ENCODE results near the gene SLC25A42.

DNA sequence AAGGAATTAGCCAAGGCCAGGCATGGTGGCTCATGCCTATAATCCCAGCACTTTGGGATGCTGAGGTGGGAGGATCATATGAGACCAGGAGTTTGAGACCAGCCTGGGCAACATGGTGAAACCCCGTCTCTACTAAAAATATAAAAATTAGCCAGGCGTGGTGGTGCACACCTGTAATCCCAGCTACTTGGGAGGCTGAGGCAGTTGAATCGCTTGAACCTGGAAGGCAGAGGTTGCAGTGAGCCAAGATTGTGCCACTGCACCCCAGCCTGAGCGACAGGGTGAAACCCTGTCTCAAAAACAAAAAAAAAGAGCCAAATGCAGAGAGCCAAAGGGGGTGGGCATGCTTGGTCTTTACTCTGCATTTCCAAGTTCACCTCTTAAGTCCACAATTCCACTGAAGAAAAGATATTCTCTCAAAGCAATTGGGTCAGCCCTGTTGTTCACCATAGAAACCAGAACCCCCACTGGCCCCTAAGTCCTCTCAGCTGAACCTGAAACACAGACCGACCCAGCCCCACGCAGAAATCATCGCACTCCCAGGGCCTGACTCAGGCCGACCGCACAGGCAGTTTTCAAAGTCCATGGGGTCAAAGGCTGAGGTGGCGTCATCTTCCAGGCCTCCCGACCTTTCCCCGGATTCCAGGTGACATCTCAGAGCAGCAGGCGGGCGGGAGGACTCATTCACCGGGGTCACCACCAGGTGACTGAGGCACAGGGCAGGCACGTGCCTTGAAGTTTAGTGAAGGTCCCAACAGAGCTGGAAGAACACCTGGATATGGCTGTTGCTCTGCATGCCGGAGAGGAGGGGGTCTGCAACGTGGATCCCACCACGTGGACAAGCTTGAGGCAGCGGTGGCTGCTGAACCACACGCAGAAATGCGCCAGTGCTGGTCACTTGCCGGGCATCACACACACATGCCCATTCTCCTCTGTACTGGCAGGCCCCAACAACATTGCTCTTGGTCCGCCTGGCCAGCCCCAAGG, 33.1 kb downstream of the SLC25A42 start:
- TF ChIP-seq, protein P1, sequence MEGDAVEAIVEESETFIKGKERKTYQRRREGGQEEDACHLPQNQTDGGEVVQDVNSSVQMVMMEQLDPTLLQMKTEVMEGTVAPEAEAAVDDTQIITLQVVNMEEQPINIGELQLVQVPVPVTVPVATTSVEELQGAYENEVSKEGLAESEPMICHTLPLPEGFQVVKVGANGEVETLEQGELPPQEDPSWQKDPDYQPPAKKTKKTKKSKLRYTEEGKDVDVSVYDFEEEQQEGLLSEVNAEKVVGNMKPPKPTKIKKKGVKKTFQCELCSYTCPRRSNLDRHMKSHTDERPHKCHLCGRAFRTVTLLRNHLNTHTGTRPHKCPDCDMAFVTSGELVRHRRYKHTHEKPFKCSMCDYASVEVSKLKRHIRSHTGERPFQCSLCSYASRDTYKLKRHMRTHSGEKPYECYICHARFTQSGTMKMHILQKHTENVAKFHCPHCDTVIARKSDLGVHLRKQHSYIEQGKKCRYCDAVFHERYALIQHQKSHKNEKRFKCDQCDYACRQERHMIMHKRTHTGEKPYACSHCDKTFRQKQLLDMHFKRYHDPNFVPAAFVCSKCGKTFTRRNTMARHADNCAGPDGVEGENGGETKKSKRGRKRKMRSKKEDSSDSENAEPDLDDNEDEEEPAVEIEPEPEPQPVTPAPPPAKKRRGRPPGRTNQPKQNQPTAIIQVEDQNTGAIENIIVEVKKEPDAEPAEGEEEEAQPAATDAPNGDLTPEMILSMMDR (IDR thresholded peaks at IDR 0.05; ENCODE audit: insufficient read depth, low read length): no peak
- TF ChIP-seq GABPA (IDR thresholded peaks at IDR 0.05; ENCODE audit: low read depth) (no peak), POLR2AphosphoS5 (IDR thresholded peaks at IDR 0.05; ENCODE audit: low read depth) (no peak)

Measured in HL-60 (cell line).